ENCODE results near the gene NRG2. TPM values are rescaled to one million over a fixed set of nuclear protein-coding genes. Genes with fewer than 3 reads are reported as not detected.

Gene NRG2
- total RNA-seq, 4 donors from 2014 or later = 0.66 to 4.9 (median 2.5) TPM

DNA sequence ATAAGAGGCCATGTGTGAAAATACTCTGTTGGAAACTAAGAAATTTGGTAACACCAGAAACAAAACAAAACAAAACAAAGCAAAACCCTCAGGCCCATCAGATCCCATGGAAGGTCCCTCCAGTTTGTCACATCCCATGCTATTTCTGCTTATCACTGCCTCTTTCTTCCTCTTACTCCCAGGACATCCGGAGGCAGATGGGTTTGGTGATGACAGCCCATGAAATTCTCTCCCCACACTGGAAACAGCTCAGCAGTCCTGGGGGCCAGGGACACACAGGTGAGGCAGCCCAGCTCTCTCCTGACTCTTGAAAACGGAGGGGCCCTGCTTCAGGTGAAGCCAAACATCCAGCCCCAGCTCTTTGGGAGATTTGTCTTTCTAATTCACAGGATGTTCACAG lies 63.2 kb downstream of the NRG2 start:
- Histone ChIP-seq H3K27ac (no peak overlapping the region), H3K9me3 (no peaks in the 10 kb centered on the region), H3K4me3 (no peak overlapping the region), H3K4me1 (no peaks in the 10 kb centered on the region), H3K36me3 (no peaks in the 10 kb centered on the region), H3K27me3 (peaks cover 0 to 29% (median 0%) of the 10 kb centered on the region in 4 donors)
- no peak for TF ChIP-seq POLR2A (IDR thresholded peaks at IDR 0.05)
- TF ChIP-seq, protein P1, sequence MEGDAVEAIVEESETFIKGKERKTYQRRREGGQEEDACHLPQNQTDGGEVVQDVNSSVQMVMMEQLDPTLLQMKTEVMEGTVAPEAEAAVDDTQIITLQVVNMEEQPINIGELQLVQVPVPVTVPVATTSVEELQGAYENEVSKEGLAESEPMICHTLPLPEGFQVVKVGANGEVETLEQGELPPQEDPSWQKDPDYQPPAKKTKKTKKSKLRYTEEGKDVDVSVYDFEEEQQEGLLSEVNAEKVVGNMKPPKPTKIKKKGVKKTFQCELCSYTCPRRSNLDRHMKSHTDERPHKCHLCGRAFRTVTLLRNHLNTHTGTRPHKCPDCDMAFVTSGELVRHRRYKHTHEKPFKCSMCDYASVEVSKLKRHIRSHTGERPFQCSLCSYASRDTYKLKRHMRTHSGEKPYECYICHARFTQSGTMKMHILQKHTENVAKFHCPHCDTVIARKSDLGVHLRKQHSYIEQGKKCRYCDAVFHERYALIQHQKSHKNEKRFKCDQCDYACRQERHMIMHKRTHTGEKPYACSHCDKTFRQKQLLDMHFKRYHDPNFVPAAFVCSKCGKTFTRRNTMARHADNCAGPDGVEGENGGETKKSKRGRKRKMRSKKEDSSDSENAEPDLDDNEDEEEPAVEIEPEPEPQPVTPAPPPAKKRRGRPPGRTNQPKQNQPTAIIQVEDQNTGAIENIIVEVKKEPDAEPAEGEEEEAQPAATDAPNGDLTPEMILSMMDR (IDR thresholded peaks at IDR 0.05) = no peak
- WGBS, 2 donors = 69 to 100% methylated on average over 1 to 2 of the region's 2 CpGs
- DNase-seq = no peak
- intact Hi-C loops (cut with DNase I) = no loop called here

DNA sequence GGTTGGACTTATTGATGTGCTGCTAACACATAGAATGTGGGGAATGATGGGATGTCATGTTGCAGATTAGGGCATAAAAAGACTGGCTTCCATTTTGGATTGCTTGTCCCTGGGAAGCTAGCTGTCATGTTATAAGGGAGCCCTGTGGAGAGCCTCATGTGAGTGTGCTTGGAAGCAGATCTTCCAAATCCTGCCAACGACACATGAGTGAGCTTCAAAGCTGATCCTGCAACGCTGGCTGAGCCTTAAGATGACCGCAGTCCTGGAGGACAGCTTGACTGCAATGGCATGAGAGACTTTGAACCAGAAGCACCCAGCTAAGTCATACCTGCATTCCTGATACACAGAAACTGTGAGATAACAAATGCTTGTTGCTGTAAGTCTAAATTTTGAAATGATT lies 63.6 kb downstream of the NRG2 start:
- Histone ChIP-seq H3K4me3 (no peak overlapping the region), H3K27ac (no peak overlapping the region), H3K4me1 (no peaks in the 10 kb centered on the region), H3K9me3 (no peaks in the 10 kb centered on the region), H3K27me3 (peaks cover 0 to 29% (median 0%) of the 10 kb centered on the region in 4 donors), H3K36me3 (no peaks in the 10 kb centered on the region)
- DNase-seq = no peak
- TF ChIP-seq, protein P1 (IDR thresholded peaks at IDR 0.05) = no peak
- no peak for TF ChIP-seq POLR2A (IDR thresholded peaks at IDR 0.05)
- intact Hi-C loops (cut with DNase I) = no loop called here
- WGBS, 2 donors = 73 to 80% methylated on average over 3 of the region's 3 CpGs

DNA sequence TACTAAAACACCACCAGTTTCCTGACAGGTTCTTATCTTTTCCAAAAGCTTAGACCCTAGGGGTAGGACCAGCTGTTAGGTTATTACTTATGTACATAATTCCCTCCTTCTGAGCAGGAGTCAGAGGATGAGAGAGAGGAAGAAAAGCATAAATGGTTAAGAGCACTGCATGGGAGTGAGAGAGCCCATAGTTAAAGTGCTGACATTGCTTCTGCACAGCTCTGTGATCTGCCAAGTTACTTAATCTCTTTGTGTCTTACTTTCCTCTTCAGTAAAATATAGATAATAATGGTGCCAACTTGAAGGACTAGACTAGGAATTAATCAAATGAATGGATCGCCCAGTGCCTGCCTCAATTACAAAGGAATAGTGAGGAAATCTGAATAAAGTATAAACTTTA lies 66.4 kb downstream of the NRG2 start:
- no peak for DNase-seq
- intact Hi-C loops (cut with DNase I) = no loop called here
- TF ChIP-seq, protein P1 (IDR thresholded peaks at IDR 0.05) = no peak
- TF ChIP-seq POLR2A (IDR thresholded peaks at IDR 0.05) = no peak
- no peaks in the 10 kb centered on the region for H3K36me3 ChIP-seq
- H3K9me3 ChIP-seq = no peaks in the 10 kb centered on the region
- peaks cover 0 to 17% (median 0%) of the 10 kb centered on the region in 4 donors for H3K27me3 ChIP-seq
- no peak overlapping the region for H3K27ac ChIP-seq
- H3K4me3 ChIP-seq = no peak overlapping the region
- no peaks in the 10 kb centered on the region for H3K4me1 ChIP-seq
- 53 to 57% methylated on average over 1 of the region's 1 CpG for WGBS, 2 donors

DNA sequence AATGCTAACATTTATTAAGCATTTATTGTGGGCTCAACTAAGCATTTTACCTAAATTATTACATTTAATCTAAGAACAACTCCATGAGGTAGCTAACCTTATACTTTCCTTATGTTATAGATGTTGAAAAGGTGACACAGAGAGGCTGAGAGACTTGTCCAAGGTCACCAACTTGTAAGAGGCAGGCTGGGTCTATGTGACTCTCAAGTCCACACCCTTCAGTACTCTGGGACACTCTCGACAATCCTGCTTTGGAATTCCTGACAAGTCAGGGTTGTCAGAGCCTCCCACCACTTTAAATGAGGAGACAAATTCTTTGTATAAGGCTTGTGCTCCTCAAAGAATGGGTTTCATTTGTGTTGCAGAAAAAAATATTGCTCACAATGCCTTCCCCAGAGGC lies 67.2 kb downstream of the NRG2 start:
- H3K9me3 ChIP-seq = no peaks in the 10 kb centered on the region
- intact Hi-C loops (cut with DNase I) = no loop called here
- no peak for DNase-seq
- H3K27ac ChIP-seq = no peak overlapping the region
- peaks cover 0 to 10% (median 0%) of the 10 kb centered on the region in 4 donors for H3K27me3 ChIP-seq
- no peaks in the 10 kb centered on the region for H3K36me3 ChIP-seq
- 35 to 50% methylated on average over 1 of the region's 1 CpG for WGBS, 2 donors
- H3K4me1 ChIP-seq = no peaks in the 10 kb centered on the region
- no peak overlapping the region for H3K4me3 ChIP-seq
- TF ChIP-seq, protein P1 (IDR thresholded peaks at IDR 0.05) = no peak
- TF ChIP-seq POLR2A (IDR thresholded peaks at IDR 0.05) = no peak

DNA sequence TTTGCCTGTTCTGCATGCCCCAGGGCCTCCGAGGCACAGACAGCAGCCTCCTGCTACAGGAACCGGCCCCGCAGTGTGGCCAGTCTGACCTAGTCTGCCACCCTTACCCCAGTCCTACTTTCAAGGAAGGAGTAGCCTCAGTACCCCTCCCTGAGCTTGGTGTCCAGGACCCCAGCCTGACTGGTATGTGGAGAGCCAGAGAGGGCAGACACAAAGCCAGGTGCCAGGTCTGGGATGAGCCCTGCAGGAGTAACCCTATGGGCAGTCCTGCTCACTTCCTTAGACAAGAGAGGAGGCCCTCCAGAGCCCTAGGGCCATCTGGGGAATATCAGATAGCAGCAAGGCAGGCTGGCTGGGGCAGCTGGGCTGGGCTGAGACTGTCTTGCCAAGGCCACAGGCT lies 67.8 kb downstream of the NRG2 start:
- Histone ChIP-seq H3K27ac (no peak overlapping the region), H3K4me3 (no peak overlapping the region), H3K36me3 (no peaks in the 10 kb centered on the region), H3K27me3 (peaks cover 0 to 4% (median 0%) of the 10 kb centered on the region in 4 donors), H3K9me3 (no peaks in the 10 kb centered on the region), H3K4me1 (no peaks in the 10 kb centered on the region)
- intact Hi-C loops (cut with DNase I) = no loop called here
- WGBS, 2 donors = 80 to 84% methylated on average over 1 to 3 of the region's 3 CpGs
- DNase-seq = no peak
- TF ChIP-seq, protein P1 (IDR thresholded peaks at IDR 0.05) = no peak
- no peak for TF ChIP-seq POLR2A (IDR thresholded peaks at IDR 0.05)

All from esophagus squamous epithelium (tissue), 5 donors.